ENCODE results near the gene SLC8A3. TPM values are rescaled to one million over a fixed set of nuclear protein-coding genes. Genes with fewer than 3 reads are reported as not detected.

Gene SLC8A3
- total and polyA plus RNA-seq, 2 of the 13 experiments (the other 11 are each of a cell fraction or from before 2014, with no cell fraction given) = 0.01 to 0.02 TPM

DNA sequence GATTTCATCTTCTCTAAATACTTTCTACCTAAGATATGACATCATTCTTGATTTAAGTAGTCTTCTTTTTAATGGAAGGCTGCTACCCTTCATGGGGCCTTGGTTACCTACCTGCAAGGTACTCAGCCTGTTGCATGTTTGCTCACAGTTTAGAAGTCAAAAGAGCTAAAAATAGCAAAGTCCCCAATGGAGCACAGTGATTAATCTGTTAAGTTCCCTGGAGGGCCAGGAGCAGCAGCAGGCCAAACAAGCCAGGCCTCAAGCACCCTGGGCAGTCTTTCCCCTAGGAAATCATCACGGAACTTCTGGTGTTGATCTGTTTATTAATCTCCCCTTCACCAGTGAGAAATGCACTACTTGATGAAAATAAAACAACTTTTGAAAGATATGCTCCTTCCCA is 24.0 kb upstream of the SLC8A3 start:
- CTCF ChIA-PET (ENCODE audit: low intra/inter-chr PET ratio, low total read pairs) = no interaction called here
- intact Hi-C loops (cut with micrococcal nuclease; ENCODE audit: unreplicated experiment) (no loop called here), in situ Hi-C loops (cut with HindIII; ENCODE audit: extremely low pct_ligation_motif_present, low pct_unique_long_range_greater_than_20kb) (no loop called here)
- FAIRE-seq (no peak), ATAC-seq (no peak), DNase-seq (ENCODE audit: low spot score) (no peak)
- Histone ChIP-seq H3K9ac (ENCODE audit: insufficient read depth, low read depth, low read length) (no peak overlapping the region), H3K9me3 (ENCODE audit: low read length) (no peaks in the 10 kb centered on the region), H3K36me3 (replicated peaks in 1 of 2; ENCODE audit: control insufficient read depth in 1 of 2, insufficient read depth in 2 of 2, low read length in 2 of 2) (no peaks in the 10 kb centered on the region), H3K4me2 (ENCODE audit: low read depth, low read length) (no peak overlapping the region), H2AFZ (ENCODE audit: low read length) (no peak overlapping the region), H3K4me1 (ENCODE audit: insufficient read depth, low read length) (no peaks in the 10 kb centered on the region), H3K79me2 (ENCODE audit: insufficient read depth, low read length) (no peaks in the 10 kb centered on the region), H3K27ac (ENCODE audit: extremely low read length, insufficient read depth, low read length) (no peak overlapping the region), H3K4me3 (replicated peaks in 1 of 3; ENCODE audit: insufficient read depth in 1 of 3, low read depth in 2 of 3, low read length in 3 of 3) (no peak overlapping the region), H4K20me1 (ENCODE audit: insufficient read depth, low read length) (no peaks in the 10 kb centered on the region), H3K27me3 (ENCODE audit: control insufficient read depth in 1 of 2, insufficient read depth in 2 of 2, low read length in 2 of 2) (0 out of 5 replicates have a peak, but pooled peaks cover 0 to 4% of the 10 kb centered on the region in 2 experiments)
- POLR2A ChIA-PET = no interaction called here
- 0% methylated on average over 1 of the region's 1 CpG for WGBS (ENCODE audit: low lambda C conversion rate)
- no TSS peak for BruUV-seq (replicated peaks)
- TF ChIP-seq, protein P1, sequence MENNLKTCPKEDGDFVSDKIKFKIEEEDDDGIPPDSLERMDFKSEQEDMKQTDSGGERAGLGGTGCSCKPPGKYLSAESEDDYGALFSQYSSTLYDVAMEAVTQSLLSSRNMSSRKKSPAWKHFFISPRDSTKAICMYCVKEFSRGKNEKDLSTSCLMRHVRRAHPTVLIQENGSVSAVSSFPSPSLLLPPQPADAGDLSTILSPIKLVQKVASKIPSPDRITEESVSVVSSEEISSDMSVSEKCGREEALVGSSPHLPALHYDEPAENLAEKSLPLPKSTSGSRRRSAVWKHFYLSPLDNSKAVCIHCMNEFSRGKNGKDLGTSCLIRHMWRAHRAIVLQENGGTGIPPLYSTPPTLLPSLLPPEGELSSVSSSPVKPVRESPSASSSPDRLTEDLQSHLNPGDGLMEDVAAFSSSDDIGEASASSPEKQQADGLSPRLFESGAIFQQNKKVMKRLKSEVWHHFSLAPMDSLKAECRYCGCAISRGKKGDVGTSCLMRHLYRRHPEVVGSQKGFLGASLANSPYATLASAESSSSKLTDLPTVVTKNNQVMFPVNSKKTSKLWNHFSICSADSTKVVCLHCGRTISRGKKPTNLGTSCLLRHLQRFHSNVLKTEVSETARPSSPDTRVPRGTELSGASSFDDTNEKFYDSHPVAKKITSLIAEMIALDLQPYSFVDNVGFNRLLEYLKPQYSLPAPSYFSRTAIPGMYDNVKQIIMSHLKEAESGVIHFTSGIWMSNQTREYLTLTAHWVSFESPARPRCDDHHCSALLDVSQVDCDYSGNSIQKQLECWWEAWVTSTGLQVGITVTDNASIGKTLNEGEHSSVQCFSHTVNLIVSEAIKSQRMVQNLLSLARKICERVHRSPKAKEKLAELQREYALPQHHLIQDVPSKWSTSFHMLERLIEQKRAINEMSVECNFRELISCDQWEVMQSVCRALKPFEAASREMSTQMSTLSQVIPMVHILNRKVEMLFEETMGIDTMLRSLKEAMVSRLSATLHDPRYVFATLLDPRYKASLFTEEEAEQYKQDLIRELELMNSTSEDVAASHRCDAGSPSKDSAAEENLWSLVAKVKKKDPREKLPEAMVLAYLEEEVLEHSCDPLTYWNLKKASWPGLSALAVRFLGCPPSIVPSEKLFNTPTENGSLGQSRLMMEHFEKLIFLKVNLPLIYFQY (CRISPR knock-in tag; IDR thresholded peaks at IDR 0.05; ENCODE audit: borderline replicate concordance) = no peak
- TF ChIP-seq ATF7 (IDR thresholded peaks at IDR 0.05) = peak; percentile 33; the same call in 1 of the 2 replicates
- no peak for TF ChIP-seq ATF7 (CRISPR knock-in tag; IDR thresholded peaks at IDR 0.05)
- TF ChIP-seq PTBP1 (IDR thresholded peaks at IDR 0.05; ENCODE audit: low read depth, low read length, poor library complexity, severe bottlenecking) = no peak
- TF ChIP-seq KLF12 (CRISPR knock-in tag; IDR thresholded peaks at IDR 0.05; ENCODE audit: borderline replicate concordance) = no peak

DNA sequence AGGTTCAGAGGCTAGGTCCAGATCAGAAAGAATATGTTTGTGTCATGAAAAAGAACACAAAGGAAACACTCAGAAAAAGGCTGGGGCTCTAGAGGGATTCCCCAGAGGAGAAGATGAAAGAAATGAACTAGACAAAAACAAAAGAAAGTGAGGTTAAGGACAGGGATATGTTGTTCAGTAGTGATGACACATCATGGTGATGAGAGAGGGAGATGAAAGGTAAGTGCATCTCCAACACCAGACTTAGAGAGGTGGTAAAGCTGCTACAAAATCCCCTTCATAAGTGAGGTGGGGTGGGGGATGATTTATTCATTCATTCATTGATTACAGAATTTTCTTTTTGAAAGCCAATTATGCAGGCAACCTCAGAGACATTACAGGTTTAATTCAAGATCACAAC is 19.6 kb upstream of the SLC8A3 start:
- TF ChIP-seq, protein P2, sequence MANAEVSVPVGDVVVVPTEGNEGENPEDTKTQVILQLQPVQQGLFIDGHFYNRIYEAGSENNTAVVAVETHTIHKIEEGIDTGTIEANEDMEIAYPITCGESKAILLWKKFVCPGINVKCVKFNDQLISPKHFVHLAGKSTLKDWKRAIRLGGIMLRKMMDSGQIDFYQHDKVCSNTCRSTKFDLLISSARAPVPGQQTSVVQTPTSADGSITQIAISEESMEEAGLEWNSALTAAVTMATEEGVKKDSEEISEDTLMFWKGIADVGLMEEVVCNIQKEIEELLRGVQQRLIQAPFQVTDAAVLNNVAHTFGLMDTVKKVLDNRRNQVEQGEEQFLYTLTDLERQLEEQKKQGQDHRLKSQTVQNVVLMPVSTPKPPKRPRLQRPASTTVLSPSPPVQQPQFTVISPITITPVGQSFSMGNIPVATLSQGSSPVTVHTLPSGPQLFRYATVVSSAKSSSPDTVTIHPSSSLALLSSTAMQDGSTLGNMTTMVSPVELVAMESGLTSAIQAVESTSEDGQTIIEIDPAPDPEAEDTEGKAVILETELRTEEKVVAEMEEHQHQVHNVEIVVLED (CRISPR knock-in tag; IDR thresholded peaks at IDR 0.05; ENCODE audit: borderline replicate concordance) = no peak
- no peak for TF ChIP-seq ELF4 (CRISPR knock-in tag; IDR thresholded peaks at IDR 0.05; ENCODE audit: borderline replicate concordance)
- TF ChIP-seq, protein P3, sequence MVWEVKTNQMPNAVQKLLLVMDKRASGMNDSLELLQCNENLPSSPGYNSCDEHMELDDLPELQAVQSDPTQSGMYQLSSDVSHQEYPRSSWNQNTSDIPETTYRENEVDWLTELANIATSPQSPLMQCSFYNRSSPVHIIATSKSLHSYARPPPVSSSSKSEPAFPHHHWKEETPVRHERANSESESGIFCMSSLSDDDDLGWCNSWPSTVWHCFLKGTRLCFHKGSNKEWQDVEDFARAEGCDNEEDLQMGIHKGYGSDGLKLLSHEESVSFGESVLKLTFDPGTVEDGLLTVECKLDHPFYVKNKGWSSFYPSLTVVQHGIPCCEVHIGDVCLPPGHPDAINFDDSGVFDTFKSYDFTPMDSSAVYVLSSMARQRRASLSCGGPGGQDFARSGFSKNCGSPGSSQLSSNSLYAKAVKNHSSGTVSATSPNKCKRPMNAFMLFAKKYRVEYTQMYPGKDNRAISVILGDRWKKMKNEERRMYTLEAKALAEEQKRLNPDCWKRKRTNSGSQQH (CRISPR knock-in tag; IDR thresholded peaks at IDR 0.05; ENCODE audit: low read depth) = no peak
- TF ChIP-seq, protein P4, sequence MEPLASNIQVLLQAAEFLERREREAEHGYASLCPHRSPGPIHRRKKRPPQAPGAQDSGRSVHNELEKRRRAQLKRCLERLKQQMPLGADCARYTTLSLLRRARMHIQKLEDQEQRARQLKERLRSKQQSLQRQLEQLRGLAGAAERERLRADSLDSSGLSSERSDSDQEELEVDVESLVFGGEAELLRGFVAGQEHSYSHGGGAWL (CRISPR knock-in tag; IDR thresholded peaks at IDR 0.05) = no peak
- FAIRE-seq = no peak

More for the DNA sequence above, 19.6 kb upstream of the SLC8A3 start:
- H3K27me3 ChIP-seq (ENCODE audit: control insufficient read depth in 1 of 2, insufficient read depth in 2 of 2, low read length in 2 of 2) = peaks cover 0 to 5% of the 10 kb centered on the region in 2 experiments; a peak in 2 of 5 replicates
- DNase-seq (ENCODE audit: low spot score) (no peak), ATAC-seq (no peak)
- ChIA-PET CTCF (ENCODE audit: low intra/inter-chr PET ratio, low total read pairs) (no interaction called here), POLR2A (no interaction called here)
- H3K79me2 ChIP-seq (ENCODE audit: insufficient read depth, low read length) = no peaks in the 10 kb centered on the region
- H4K20me1 ChIP-seq (ENCODE audit: insufficient read depth, low read length) = no peaks in the 10 kb centered on the region
- no peaks in the 10 kb centered on the region for H3K4me1 ChIP-seq (ENCODE audit: insufficient read depth, low read length)
- H3K9ac ChIP-seq (ENCODE audit: insufficient read depth, low read depth, low read length) = no peak overlapping the region
- H3K27ac ChIP-seq (ENCODE audit: extremely low read length, insufficient read depth, low read length) = no peak overlapping the region
- H3K36me3 ChIP-seq (replicated peaks in 1 of 2; ENCODE audit: control insufficient read depth in 1 of 2, insufficient read depth in 2 of 2, low read length in 2 of 2) = no peaks in the 10 kb centered on the region
- H2AFZ ChIP-seq (ENCODE audit: low read length) = no peak overlapping the region
- no peak overlapping the region for H3K4me2 ChIP-seq (ENCODE audit: low read depth, low read length)
- no peaks in the 10 kb centered on the region for H3K9me3 ChIP-seq (ENCODE audit: low read length)
- no TSS peak for BruUV-seq (replicated peaks)
- in situ Hi-C loops (cut with HindIII; ENCODE audit: extremely low pct_ligation_motif_present, low pct_unique_long_range_greater_than_20kb) = no loop called here
- intact Hi-C loops (cut with micrococcal nuclease; ENCODE audit: unreplicated experiment) = no loop called here
- H3K4me3 ChIP-seq (replicated peaks in 1 of 3; ENCODE audit: insufficient read depth in 1 of 3, low read depth in 2 of 3, low read length in 3 of 3) = no peak overlapping the region
